Islet precursor cell (in vitro differentiated cells): ENCODE data around the gene VPS13D.

Source experiments
- DNase-seq: peaks from one replicate; pipeline ENCODE4 v3.0.0-alpha.2; 2018

The VPS13D gene

DNA sequence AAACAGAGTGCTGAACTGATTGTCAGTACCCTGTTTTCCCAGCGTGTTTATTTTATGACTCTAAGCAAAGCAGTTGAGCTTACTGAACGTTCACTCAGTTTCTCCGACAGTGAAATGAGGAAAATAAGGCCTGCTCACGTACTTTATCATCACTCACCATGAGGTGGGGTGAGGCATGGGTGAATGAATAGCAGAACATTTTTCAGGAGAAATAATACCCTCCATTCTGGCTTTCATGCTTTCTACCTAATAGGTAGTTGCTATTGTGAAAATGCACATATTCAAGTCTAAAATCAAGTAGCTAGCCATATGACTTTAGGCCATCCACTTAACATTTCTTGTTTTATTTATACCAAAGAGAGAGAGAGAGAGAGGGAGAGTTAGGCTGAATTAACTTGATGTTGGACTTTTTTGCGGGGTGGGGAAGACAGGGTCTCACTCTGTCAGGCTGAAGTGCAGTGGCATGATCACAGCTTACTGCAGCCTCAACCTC is 178.2 kb downstream of the VPS13D start:
- no peak for DNase-seq

- DNase-seq: no peak
These were observed 178.8 kb downstream of the VPS13D start for GRCh38 chr1:12408662-12409061.

DNA sequence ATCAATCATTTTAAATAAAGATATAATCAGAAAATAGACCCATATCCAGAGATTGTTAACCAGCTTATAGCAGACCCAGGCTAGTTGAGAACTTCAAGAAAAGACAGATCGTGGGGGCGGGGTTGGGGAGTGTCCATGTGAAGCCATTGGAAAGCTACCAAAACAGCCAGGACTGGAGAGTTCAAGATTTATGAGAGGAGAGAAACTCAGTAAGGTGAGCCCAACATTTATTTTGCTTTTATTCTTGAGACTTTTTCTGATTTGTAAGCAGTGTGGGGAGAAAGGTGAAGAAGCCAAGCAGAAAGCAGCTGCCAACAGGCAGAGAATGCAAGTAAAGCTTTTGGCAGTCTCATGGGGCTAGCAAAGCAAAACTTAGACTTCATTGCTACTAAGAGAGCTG is 179.9 kb downstream of the VPS13D start:
- no peak for DNase-seq

DNA sequence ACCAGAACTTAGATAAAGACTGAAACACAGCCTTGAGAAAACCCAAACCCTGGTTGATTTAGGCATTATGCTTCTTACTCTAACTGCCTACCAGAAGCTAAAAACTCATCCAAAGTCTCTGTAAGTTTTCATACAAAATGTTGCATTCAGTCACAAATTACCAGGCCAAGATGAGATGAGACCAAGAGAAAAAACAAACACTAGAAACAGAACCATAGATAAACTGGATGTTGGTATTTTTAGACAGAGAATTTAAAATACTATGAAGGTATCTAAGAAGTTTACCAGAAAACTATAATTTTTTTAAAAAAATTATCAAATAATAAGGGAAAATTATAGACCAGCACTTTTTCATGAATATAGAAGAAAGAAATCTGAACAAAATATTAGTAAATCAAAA is 180.5 kb downstream of the VPS13D start:
- no peak for DNase-seq

DNA sequence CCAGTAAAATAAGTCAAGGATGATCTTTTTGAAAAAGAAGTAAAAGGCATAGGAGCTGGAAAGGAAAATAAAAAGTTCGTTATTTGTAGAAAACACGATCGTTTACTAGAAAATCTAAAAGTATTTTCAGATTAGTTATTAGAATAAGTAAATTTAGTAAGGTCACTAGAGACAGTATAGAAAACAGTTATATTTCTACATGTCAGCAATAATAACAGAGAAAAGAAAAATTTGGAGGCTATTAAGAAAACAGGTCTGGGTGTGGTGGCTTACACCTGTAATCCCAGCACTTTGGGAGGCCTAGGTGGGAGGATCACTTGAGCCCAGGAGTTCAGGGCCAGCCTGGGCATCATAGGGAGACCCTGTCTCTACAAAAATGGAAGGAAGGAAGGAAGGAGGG is 181.3 kb downstream of the VPS13D start:
- no peak for DNase-seq

GRCh38 chr1:12411747-12412146 is 181.9 kb downstream of the VPS13D start:
- DNase-seq: no peak

DNA sequence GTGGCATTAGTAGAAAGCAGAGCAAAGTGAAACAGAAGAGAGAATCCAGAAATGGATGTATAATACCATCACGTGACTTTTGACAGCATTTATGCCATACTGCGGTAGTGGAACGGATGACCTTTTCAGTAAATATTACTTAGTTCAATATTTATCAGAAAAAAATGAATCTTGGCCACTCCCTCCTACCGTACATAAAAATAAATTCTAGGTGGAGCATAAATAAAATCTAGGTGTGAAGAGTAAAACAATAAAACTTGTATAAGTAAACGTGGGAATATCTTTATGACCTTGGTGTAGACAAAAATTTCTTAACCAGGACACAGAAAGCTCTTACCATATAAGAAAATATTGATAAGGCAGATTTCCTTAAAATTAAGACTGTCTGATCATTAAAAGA is 182.6 kb downstream of the VPS13D start:
- no peak for DNase-seq

- no peak for DNase-seq
These were observed 184.0 kb downstream of the VPS13D start for GRCh38 chr1:12413664-12414410.

GRCh38 chr1:12414444-12415018 is 184.7 kb downstream of the VPS13D start:
- DNase-seq: no peak

- no peak for DNase-seq
These were observed 185.2 kb downstream of the VPS13D start for GRCh38 chr1:12415038-12415466.

- DNase-seq: no peak
These were observed 186.3 kb downstream of the VPS13D start for GRCh38 chr1:12416101-12416500.

DNA sequence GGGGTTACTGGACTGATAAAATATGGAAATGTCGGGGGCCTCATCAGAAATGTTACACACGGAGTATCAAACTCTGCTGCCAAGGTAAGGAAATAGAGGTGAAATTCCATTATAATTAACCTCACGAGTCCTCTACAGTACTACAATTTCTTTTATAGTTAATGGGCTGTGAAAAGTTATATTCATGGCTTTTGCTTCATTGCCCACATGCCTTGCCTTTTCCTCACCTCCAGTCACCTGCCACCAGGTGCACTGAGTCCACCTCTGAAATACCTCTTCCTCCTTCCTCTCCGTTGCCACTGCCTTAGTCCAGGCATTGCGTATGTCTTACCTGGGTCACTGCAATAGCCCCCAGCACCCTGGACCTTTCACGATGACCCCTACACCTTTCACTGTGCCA is 186.9 kb downstream of the VPS13D start:
- no peak for DNase-seq

GRCh38 chr1:12417389-12417788 is 187.6 kb downstream of the VPS13D start:
- no peak for DNase-seq

- DNase-seq: no peak
These were observed 190.3 kb downstream of the VPS13D start for GRCh38 chr1:12420171-12420570.

DNA sequence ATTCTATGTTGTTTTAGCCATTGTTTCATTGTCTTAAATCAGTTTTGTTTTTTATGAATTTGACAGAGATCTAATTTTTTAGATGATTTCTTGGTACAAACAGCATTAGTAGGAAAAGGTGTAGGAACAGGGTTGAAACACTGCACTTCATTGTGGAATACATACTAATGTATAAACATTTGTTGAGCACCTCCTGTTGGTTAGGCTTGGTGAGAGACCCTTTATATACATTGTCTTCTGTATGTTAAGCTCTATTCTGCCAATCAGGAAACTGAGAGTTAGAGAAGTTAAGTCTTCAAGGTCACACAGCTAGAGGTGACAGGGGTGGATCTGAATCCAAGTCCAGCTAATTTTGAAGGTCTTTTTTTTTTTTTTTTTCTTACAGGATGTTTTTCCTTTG is 192.7 kb downstream of the VPS13D start:
- DNase-seq: no peak

DNA sequence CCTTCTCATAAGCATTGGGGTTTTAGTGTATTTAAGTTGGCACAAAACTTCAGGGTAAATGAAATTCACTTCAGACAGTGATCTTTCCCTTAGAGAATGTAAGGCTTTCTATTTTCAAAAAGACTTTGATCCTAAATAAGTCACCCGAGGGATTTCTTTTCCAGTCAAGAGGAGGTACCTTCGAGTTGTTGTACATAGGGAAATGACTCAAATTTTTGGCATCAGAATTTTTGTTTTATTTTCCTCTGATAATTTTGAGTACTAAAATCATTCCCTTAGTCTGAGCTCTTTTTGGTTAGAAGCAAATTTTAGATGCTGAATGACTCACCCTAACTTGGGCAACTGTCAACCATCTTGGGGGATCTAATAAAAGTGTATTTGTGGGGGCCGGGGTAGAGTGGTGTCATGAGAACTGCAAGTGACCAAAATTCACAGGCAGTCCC is 194.3 kb downstream of the VPS13D start:
- no peak for DNase-seq

DNA sequence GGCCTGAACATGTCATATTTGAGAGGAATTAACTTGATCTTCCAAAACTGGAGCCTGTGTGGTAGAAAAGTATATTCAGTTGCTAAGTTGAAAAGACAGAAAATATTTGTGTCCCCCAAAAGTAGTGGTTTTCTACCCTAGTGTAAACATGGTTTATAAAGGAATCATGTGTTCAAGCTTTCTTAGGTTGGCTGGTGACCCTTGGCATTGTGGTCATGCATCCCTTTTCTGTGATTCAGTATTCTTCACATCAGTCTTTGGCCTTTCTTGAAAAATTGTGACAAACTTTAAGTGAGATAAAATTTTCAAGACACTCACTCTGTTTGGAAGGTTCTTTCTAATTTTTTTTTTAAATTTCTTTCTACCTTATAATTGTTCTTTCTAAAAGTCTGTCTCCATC is 195.0 kb downstream of the VPS13D start:
- DNase-seq: no peak

DNA sequence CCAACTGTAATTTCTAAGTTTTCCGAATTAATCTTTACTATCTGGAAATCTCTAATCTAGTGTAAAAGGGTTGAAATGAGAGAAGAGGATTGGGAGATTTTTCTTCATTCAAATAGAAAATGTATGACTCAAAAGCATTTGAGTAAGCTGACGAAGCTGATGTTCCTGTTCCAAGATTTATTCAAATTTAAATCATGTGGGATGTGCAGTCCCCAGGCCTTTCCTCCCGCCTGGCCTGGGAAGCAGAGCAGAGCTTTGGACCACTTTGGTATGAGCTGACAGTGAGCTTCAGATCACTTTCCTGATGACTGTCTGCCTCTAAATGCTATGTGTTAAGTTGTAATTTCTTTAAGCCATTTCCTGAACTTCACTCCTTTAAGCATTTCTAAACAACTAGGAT is 196.2 kb downstream of the VPS13D start:
- DNase-seq: no peak

- no peak for DNase-seq
These were observed 198.5 kb downstream of the VPS13D start for GRCh38 chr1:12428334-12428733.

- DNase-seq: no peak
These were observed 200.7 kb downstream of the VPS13D start for GRCh38 chr1:12430525-12430924.

- no peak for DNase-seq
These were observed 203.1 kb downstream of the VPS13D start for GRCh38 chr1:12432897-12433296.

GRCh38 chr1:12433323-12434053 is 203.7 kb downstream of the VPS13D start:
- DNase-seq: peak; percentile 77

- no peak for DNase-seq
These were observed 204.3 kb downstream of the VPS13D start for GRCh38 chr1:12434174-12434573.

- no peak for DNase-seq
These were observed 204.9 kb downstream of the VPS13D start for GRCh38 chr1:12434686-12435085.
